ENCODE measurements around the gene CACNB2. TPM values are rescaled to one million over a fixed set of nuclear protein-coding genes. Genes with fewer than 3 reads are reported as not detected.

CACNB2 gene
- total and polyA plus RNA-seq, 4 donors: 0.90 to 23.9 (median 3.7) TPM

DNA sequence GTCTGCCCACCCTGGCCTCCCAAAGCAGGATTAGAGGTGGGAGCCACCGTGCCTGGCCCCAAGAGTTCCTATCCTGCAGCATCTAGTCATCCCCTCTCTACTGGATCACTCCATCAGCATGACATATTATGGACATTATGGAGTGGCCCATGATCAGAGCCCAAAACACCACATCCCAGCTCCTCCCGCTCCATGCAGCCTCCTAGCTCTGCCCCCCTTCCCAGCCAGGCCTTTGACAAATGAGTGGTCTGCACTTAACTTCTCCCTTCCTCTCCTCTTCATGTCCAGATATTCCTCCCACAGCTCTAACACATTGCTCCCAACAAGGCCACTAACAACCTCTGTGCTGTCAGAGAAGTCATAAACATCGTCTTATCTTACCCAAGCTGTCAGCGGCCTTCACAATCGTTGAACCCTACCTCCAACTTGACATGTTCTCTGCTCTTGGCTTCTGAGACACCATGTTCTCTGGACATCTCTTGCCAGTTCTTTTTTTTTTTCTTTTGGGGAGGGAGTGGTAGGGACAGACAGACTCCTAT lies 323.5 kb downstream of the CACNB2 start:
- ATAC-seq (ENCODE audit: insufficient read depth, low FRiP score) (no peak), DNase-seq (no peak)
- no peak for TF ChIP-seq CTCF (IDR thresholded peaks at IDR 0.05; ENCODE audit: control extremely low read depth, extremely low read depth)
- H3K4me3 ChIP-seq: no peak overlapping the region
- peak overlapping the region in 1 of 2 donors; percentile 83 for H3K27ac ChIP-seq (ENCODE audit: low read depth in 1 of 2, low read length in 1 of 2)
- no peak overlapping the region for H3K9ac ChIP-seq (ENCODE audit: insufficient read depth in 1 of 2, low read length in 2 of 2)
- WGBS, 2 donors: 87 to 95% methylated on average over 5 of the region's 5 CpGs
- peaks cover 0 to 2% (median 0%) of the 10 kb centered on the region in 5 donors for H3K4me1 ChIP-seq (ENCODE audit: control insufficient read depth in 5 of 5, insufficient read depth in 5 of 5, low read length in 5 of 5)
- no peaks in the 10 kb centered on the region for H3K9me3 ChIP-seq (ENCODE audit: control insufficient read depth in 4 of 4, insufficient read depth in 3 of 4, low read length in 3 of 4)
- H3K36me3 ChIP-seq (ENCODE audit: control insufficient read depth in 4 of 4, insufficient read depth in 4 of 4, low read length in 4 of 4): no peaks in the 10 kb centered on the region
- H3K27me3 ChIP-seq (ENCODE audit: control insufficient read depth in 3 of 3, insufficient read depth in 3 of 3, low read length in 2 of 3): no peaks in the 10 kb centered on the region

DNA sequence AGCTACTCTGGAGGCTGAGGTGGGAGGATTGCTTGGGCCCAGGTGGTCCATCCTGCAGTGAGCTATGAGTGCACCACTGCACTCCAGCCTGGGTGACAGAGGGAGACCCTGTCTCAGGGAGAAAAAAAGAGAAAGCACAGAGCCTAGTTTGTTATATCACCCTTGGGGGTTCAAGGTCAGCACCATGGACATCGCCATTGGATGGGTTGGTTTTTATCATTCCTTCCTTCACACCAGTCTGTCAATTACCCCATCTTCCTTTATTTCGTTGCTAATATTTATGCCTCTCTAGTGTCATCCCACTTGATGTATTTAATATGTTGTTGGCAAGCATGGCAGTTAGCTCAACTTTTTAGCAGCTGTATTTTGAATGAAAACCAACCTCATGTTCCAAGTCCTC lies 328.9 kb downstream of the CACNB2 start:
- WGBS, 2 donors: 64 to 86% methylated on average over 2 of the region's 2 CpGs
- Histone ChIP-seq H3K27ac (ENCODE audit: low read depth in 1 of 2, low read length in 1 of 2) (no peak overlapping the region), H3K4me1 (ENCODE audit: control insufficient read depth in 5 of 5, insufficient read depth in 5 of 5, low read length in 5 of 5) (peaks cover 0 to 4% (median 2%) of the 10 kb centered on the region in 5 donors), H3K27me3 (ENCODE audit: control insufficient read depth in 3 of 3, insufficient read depth in 3 of 3, low read length in 2 of 3) (no peaks in the 10 kb centered on the region), H3K9me3 (ENCODE audit: control insufficient read depth in 4 of 4, insufficient read depth in 3 of 4, low read length in 3 of 4) (no peaks in the 10 kb centered on the region), H3K36me3 (ENCODE audit: control insufficient read depth in 4 of 4, insufficient read depth in 4 of 4, low read length in 4 of 4) (no peaks in the 10 kb centered on the region), H3K9ac (ENCODE audit: insufficient read depth in 1 of 2, low read length in 2 of 2) (no peak overlapping the region), H3K4me3 (no peak overlapping the region)
- DNase-seq (peak in 2 of 3 donors; percentile 36 to 61), ATAC-seq (ENCODE audit: insufficient read depth, low FRiP score) (no peak)
- TF ChIP-seq CTCF (IDR thresholded peaks at IDR 0.05; ENCODE audit: control extremely low read depth, extremely low read depth): no peak

GRCh38 chr10:18472977-18473376 lies 332.8 kb downstream of the CACNB2 start:
- ATAC-seq (ENCODE audit: insufficient read depth, low FRiP score) (no peak), DNase-seq (no peak)

More at GRCh38 chr10:18472977-18473376, 332.8 kb downstream of the CACNB2 start:
- Histone ChIP-seq H3K36me3 (ENCODE audit: control insufficient read depth in 4 of 4, insufficient read depth in 4 of 4, low read length in 4 of 4) (no peaks in the 10 kb centered on the region), H3K4me3 (no peak overlapping the region), H3K27ac (ENCODE audit: low read depth in 1 of 2, low read length in 1 of 2) (peak overlapping the region; percentile 22 to 95), H3K9me3 (ENCODE audit: control insufficient read depth in 4 of 4, insufficient read depth in 3 of 4, low read length in 3 of 4) (no peaks in the 10 kb centered on the region), H3K9ac (ENCODE audit: insufficient read depth in 1 of 2, low read length in 2 of 2) (no peak overlapping the region), H3K27me3 (ENCODE audit: control insufficient read depth in 3 of 3, insufficient read depth in 3 of 3, low read length in 2 of 3) (no peaks in the 10 kb centered on the region), H3K4me1 (ENCODE audit: control insufficient read depth in 5 of 5, insufficient read depth in 5 of 5, low read length in 5 of 5) (peaks cover 0 to 7% (median 3%) of the 10 kb centered on the region in 5 donors)
- no peak for TF ChIP-seq CTCF (IDR thresholded peaks at IDR 0.05; ENCODE audit: control extremely low read depth, extremely low read depth)
- WGBS, 2 donors: 75 to 84% methylated on average over 5 of the region's 5 CpGs

All from lung (tissue), 12 donors.